GM12873 (cell line): ENCODE measurements around the gene TTC28.

ENCODE experiments used
- CTCF ChIP-seq: IDR thresholded peaks from 2 replicates; pipeline ENCODE4 v1.5.1; 2012; ENCODE audit warnings: low read depth, mild to moderate bottlenecking, moderate library complexity, low read length, control low read depth; ENCODE audit not compliant: insufficient read depth; ENCODE audit errors: missing control alignments

Gene TTC28

DNA sequence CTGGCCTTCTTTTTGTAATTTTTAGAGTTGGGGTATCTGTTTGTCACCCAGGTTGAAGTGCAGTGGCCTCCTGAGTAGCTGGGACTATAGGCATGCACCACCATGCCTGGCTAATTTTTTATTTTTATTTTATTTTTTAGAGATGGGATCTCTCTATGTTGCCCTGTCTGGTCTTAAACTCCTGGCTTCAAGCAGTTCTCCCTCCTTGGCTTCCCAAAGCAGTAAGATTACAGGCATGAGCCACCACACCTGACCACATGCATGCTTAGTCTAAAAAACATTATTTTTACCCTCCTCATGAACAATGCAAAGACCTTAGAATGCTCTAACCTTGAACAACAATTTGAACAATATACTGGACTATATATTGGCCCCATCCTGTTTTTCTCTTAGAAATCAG, 738.5 kb downstream of the TTC28 start:
- no peak for TF ChIP-seq CTCF

DNA sequence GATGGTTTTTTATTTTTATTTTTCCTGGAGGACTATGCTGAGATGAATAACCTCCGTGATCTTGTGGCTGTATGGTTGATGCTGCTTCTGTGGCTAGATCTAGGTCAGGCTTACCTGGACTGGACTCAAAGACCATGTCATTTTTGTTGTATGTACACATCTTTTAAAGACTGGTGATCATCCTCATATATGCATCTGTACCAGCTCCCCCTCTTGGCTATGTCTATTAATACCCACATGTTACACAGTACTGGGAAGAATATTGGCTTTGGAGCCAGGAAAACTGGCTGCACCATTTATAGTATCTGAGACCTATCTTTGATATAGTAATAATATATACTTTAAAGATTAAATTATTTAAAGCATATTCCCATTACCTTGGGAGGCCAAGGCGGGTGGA, 742.2 kb downstream of the TTC28 start:
- TF ChIP-seq CTCF = no peak

DNA sequence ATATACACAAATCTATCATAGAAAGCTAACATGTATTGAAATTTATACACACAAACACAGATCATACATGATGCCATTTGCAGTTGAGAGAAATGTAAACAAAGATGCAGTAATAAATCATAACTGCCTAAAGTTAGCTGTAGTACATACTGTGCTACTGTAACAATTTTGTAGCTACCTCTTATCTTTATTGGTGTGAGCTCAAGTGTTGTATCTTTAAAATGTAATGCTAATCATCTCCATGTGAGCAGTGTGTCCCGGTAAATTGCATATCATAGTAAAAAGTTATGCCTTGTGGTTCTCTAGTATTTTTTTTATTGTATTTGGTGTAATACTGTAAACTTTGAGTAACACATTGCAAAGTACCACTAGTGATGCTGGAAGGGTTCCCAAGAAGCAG, 743.7 kb downstream of the TTC28 start:
- no peak for TF ChIP-seq CTCF

DNA sequence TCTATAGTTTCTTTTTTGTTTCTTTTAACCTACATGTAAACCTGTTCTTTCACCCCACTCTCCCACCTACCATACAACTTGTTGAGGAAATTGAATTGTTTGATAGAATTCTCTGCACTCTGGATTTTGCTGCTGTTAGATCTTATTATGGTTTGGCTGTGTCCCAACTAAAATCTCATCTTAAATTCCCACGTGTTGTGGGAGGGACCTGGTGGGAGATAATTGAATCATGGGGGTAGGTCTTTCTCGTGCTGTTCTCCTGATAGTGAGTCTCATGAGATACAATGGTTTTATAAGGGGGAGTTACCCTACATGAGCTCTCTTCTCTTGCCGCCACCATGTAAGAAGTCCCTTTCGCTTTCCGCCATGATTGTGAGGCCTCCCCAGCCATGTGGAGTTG, 745.6 kb downstream of the TTC28 start:
- no peak for TF ChIP-seq CTCF

- no peak for TF ChIP-seq CTCF
These were observed 746.3 kb downstream of the TTC28 start for GRCh38 chr22:27933186-27933983.

DNA sequence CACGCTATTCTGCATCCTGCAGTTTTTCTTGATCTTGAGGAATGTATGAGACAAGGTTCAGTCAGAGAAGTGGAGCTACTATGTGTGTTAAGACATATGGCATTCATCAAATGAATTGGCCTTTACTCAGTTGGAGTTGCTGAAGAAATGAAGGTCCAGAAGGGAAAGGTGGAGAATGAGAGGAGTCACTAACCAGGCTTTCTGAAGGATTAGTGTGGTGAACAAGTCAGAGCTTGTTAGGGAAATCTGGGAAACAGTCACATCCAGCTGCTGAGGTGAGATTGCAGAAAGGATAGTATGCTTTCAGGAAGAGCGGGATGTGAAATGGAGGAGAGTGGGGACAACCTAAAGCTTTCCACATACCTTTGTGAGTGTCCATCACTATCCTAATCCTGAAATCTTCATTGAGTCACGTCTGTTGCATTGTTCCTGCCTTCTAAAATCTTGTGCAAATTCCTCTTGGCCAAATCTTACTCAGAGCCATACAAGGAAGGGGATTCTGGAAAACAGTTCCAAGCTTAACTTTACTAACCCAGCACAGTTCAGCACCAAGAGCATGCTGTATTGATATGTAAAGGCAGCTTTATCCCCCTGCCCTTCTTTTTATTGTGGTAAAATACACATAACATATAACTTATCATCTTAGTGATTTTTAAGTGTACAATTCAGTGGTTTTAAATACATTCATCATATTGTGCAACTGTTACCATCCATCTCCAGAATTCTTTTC, 749.1 kb downstream of the TTC28 start:
- no peak for TF ChIP-seq CTCF
